ENCODE data around the gene UBE2M. TPM values are rescaled to one million over a fixed set of nuclear protein-coding genes. Genes with fewer than 3 reads are reported as not detected.
A peak's percentile ranks its signal among the peaks of the same experiment; 100 is the strongest.

The UBE2M gene
- total RNA-seq, 1 donor from 2014 or later: 69.4 TPM

DNA sequence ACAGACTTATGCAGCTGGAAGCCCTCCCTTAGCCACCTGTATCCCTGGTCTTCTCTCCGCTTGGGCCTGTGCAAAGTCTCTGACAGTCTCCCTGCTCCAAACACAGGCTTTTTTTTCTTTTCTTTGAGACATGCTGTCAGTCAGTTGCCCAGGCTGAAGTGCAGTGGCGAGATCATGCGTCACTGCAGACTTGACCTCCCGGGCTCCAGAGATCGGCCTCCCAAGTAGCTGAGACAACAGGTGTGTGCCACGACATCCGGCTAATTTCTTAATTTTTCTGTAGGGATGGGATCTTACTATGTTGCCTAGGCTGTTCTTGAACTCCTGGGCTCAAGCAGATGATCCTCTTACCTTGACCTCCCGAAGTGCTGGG lies 13.2 kb upstream of the UBE2M start:
- no peak for DNase-seq (ENCODE audit: low spot score)

DNA sequence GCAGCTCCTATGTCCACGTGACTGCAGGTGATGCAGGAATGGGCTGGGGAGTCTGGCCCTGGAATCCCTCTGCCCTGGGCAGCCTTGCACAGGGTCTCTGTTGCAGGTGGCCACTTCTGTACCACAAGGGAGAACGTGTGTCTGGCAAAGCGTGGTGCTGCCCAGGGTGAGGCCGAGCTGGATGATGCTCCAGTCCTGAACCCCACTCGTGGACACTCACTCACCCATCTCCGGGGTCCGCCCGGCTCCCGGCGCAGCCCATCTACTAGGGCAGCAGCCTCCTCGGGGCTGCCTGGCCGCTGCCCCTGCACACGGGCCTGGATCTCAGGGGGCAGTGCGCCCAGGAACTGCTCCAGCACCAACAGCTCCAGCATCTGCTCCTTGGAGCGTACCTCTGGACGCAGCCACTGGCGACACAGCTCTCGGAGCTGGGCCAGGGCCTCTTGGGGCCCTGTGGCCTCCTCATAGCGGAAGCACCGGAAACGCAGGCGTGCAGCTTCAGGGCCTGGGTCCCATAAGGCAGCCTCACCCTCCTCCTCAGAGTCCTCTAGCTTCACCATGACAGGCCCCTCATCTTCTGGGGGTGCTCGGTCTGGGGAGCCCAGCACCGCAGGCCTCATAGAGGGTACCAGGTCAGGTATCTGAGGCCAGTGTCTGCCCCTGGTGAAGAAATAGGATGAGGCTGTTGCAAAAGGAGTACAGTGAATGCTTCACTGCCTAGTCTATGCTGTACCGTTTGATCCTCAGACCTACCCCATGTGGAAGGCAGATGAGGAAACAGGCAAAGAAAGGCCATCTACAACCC lies 12.6 kb upstream of the UBE2M start:
- DNase-seq (ENCODE audit: low spot score): no peak

DNA sequence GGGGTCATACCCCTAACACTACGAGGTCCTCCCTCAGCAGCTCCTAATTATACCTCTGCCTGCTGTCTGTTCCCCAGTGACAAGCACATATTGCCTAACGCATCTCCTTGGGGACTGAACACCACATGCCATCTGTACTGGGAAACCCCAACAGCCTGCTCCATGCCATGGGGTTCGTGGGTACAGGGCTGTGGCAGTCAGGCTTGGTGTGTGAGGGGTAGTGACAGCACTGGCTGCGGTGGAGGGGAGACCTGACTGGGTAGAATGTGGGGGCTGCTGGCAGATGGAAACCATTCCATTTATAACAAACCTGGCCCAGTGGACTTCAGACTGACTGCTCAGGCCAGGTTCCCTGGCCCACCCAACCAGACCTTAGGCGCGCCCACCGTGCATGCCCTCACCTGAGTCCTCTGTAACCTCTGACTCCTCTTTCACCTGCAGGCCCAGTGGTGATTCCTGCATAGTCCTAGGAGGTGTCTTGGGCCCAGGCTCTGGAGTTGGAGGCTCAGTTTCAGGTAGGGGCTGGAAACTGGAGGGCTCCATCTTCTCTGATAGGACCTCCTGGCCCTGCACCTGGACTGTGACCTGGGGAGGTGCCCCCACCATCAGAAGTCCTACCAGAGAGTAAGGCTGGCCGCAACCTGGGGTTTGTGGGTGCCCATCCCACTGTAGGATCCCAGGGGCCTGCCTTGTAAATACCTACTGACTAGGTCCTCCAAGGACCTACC lies 11.7 kb upstream of the UBE2M start:
- DNase-seq (ENCODE audit: low spot score): no peak

DNA sequence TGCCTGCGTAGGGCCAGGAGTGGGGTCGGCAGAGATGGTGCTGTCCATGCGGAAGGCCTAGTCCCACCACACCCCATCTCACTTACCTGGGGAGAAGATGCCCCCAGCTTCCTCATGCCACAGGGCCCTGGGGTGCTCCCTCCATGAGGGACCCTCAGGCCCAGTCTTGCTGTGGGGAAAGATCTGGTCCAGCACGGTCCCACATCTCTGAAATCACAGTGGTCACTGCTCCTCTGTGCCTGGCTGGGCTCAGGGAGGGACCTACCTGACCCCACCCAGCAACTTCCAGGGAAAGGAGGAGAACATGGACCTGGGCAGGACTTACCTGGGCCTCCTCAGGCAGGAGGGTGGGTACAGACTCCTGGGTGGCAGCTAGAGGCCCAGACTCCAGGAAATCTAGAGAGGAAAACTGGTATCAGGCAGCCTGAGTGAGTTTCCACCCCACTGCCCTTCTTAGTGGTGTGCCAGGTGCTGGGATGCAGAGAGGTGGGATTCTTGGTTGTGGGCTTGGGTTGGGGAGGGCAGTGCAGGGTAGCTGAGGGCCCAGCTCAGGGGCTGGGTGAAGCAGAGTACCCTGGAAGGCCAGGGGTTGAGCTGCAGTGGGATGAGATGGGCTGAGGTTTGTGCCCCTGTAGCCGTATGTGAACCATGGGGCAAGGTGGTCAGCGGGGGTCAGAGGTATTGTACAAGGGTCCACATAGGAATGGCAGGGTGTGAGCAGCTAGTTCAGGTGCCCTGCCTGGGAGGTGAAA lies 11.0 kb upstream of the UBE2M start:
- DNase-seq (ENCODE audit: low spot score): no peak

DNA sequence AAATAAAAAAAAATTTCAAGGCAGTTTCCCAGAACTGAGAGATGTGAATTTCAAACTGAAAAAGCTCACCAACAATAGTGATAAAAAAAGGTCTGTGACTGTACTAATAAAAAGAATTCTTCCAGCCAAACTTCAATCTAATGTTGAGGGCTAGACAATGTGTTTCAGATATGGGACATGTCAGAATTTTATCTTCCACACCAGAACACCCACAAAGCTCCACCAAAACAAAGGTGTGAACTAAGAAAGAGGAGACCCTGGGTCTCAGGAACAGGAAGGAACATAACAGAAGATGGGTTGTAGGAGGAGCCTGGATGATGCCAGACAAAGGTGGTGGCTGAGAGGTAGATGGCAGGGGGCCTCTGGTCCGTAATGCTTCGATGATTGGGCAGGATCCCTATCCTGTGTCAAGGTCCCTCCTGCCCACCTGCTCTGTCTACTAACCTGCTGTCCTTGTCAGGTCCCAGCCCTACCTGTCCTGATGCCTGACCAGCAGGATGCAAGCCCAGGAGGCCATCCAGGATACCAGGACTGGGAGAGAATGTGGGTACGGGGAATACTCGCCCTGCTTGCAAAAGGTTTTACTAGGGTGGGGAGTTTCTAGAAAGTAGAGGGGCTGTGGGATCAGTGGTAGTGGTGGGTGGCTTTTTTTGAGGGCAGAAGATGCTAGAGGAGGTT lies 10.2 kb upstream of the UBE2M start:
- DNase-seq (ENCODE audit: low spot score): no peak

DNA sequence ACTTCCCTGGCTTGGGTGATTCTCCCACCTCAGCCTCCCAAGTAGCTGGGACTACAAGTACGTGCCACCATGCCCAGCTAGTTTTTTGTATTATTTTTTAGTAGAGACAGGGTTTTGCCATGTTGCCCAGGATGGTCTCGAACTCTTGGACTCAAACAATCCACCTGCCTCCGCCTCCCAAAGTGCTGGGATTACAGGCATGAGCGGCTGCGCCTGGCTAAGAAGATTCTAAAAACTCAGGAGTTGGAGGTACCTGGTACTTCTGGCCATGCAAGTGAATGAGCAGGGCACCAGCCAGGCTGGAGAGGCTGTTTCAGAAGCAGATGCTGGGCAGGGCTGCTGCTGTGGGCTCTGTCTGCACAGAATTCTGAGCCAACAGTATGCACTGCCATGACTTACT lies 8.6 kb upstream of the UBE2M start:
- no peak for DNase-seq (ENCODE audit: low spot score)

DNA sequence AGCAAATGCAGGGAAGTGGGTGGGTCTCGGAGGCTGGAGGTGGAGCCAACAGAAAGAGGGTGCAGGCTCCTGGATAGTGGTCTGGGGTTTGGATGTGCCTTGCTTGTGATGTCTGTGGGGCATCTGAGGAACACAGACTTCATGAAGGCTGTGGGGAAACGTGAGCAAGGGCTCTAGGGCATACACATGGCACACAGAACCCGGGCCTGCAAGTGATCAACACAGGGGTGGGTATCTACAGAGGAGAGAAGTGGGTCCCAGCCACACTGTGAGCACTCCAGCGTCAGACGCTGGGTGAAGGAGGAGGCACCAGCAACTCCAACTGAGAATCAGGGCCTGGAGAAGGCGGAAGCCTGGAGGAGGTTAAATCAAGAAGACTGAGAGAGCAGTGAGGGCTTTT lies 5.4 kb upstream of the UBE2M start:
- no peak for DNase-seq (ENCODE audit: low spot score)

DNA sequence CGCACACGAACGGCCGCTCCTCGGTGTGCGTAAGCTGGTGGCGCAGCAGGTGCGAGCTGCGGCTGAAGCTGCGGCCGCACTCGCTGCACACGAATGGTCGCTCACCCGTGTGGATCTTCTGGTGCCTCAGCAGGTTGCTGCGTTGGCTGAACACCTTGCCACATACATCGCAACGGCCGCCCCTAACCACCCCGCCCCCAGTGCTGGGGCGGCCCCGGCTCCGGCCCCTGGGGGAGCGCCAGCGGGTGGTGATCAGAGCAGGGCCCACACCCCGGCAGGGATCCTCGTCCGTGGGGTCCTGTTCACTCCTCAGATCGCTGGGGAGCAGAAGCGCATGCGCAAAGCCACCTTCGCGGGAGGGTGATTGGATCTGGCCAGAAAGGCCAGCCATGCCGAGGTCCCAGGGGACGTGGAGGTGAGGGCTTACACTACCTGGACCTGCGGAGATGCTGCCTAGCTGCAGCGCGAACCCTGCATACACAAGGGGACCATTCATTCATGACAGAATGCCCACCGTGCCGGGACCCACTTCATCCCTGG lies 4.7 kb upstream of the UBE2M start:
- no peak for DNase-seq (ENCODE audit: low spot score)

DNA sequence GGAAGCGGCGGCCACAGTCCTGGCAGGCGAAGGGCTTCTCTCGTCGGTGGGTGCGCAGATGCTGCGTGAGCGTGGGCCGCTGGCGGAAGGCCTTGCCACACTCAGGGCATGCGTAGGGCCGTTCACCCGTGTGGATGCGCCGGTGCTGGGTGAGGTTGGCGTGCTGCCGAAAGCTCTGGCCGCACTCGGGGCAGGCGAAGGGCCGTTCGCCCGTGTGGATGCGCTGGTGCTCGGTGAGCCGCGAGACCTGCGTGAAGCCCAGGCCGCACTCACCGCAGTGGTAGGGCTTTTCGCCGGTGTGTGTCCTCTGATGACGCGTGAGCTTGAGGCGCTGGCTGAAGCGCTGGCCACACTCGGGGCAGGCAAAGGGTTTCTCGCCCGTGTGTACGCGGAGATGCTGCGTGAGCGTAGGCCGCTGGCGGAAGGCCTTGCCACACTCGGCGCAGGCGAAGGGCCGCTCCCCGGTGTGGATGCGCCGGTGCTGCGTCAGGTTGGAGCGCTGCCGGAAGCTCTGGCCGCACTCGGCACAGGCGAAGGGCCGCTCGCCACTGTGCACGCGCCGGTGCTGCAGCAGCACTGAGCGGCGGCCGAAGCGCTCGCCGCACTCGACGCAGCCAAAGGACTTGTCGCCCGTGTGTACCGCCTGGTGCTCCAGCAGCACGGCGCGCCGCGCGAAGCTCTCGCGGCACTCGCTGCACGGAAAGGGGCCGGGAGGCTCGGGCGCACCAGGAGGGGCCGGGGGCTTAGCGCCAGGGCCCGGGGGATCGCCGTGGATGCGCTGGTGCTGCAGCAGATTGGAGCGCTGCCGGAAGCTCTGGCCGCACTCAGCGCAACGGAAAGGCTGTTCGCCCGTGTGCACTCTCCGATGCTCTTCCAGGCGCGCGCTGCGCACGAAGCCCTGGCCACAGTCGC lies 4.0 kb upstream of the UBE2M start:
- no peak for DNase-seq (ENCODE audit: low spot score)

DNA sequence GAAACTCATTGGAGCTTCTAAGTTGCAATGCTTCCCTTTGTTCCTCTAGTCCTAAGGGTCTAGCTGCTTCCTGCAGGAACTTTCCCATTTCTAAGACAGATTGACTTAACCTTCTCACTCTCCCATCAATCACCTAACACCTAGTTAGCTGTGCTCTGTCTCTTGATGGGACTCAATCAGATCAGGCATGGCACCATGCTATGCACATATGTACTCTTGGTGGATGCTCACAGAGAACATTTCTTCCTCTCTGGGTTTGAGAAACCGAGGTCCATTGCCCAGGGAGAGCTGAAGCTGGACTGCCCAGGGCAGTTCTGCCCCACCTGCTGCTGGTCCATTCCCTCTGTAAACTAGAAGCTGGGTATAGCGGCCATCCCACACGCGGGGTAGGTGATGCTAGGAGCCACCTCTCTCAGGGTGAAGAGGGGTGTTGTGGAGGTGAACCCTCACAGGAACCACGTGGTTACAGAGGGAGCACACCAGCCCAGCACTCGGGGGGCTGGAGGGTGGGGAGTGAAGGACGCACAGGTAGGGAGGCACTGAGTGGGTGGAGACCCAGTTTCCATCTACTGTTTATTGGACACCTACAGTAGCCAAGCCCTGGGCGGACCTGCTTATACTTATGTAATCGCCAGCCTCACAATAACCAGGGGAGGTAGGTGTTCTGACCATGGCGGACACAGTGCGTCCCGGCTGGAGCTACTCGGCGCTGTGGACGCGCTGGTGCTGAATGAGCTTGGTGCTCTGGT lies 3.1 kb upstream of the UBE2M start:
- no peak for DNase-seq (ENCODE audit: low spot score)

DNA sequence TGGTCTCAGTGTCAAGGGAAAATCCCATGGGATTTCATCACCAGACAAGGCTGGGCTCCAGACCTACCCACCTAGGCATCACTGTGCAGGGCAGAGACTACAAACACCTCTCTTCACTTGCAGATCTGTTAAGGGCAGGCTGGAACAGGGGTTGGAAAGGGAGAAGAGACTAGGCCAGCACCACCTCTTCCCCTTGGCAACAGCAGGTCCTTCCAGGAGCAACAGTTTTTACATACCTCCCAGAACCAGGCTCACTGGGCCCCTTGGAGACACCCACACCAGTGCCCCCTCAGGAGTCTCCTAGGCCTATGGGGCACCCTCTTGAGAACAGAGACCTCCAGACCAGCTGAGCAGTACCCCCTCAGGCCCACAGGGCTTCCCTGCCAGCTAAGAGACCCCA lies 2.5 kb upstream of the UBE2M start:
- DNase-seq (ENCODE audit: low spot score): no peak

DNA sequence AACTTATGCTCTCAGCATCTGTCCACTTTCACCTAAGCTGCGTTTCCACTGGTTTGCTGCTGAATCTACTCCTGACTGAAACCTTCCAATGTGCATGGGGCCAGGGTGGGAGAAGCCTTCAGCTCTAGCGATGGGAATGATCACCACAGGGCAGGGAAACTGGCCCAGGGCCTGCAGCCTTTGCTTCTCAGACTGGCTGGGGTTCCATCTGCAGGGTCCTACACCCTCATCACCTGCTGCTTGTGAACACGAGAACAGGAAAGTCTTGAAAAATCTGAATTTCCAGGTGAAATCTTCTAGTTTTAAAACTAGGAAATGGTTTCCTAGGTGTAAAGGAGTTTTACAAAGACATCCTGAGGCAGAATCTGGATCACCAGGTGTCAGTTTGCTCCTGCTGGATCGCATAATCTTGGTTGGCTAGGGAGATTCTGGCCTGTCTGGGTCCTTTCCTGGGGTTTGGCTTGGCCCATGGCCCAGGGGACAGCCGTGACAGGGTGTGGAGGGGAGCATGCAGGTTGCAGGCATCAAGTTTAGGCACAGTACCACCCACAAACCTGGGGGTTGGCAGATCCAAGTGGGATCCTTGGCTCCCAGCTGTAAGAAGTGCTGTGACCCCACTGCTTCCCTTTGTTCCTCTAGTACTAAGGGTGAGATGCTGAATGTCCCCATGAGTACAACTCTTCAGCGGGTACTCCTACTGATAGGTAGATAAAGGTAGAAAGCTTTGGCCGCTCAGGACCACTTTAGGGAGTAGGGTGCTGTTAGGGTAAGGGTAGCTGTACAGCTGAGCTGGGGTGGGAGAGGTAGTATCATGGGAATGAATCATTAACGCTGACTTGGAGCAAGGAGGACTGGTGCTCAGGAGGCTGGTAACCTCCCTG lies 1.8 kb upstream of the UBE2M start:
- no peak for DNase-seq (ENCODE audit: low spot score)

DNA sequence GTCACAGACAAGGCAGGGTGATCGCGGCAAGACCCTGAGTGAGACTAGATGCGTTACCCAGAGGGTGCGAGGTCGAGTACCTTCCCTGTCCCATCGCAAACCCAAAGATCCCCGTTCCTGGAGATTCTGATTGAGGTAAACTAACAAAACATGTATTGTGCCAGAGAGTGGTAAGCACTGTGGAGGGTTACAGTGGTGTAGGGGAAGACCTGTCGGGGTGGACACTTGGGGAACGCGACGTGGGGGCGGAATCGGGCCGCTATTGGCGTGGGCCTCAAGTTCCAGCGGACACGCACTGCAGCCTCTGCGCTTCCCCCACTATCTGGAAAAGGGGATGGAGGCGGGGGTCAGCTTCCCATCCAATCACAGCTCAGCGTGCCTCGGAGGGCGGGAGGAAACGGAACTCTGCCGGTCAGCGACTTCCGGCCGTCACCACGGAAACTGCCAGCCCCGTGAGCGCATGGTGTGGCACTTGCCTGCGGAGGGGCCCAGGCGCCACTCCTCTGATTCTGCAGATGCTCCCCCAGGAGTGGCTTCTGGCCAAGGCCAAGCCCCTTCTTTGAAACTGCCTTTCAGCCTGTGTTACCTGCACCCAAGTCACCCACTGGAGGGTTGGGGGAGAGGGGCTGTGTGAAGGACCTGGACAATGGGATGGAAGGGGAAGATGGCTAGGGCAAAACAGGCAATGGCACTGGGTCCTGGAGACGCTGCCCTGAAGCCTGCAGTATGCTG lies 1.0 kb upstream of the UBE2M start:
- DNase-seq (ENCODE audit: low spot score): peak; percentile 97

DNA sequence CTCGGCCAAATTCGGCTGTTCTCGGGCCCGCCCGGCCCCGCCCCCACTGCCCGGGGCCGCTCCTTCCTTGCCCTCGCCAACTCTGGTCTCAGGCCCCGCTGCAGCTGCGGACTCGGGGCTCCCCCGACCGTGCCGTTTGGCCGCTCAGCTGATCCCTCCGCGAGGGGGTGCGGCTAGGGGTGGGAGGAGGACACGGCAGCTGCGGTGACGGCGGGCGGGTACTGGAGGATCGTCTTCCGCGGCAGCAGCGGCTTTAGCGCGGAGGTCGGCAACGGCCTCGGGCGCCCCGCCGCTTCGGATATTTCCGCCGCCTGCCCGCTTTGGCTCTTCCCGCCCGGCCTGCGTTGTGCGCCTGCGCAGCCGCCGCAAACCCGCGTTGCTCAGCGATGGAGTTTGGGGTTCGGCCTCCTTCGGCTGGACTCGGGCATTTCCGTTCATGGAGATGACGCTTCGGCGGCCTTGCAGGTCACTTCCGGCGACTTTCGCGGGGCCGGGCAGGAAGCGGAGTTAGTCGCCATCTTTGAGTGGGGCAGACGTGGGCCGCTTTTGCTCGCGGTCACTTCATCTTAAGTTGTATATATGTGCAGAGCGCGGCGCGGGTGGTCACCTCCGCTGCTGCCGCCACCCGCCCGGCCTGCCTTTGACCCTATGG lies 338 bp upstream of the UBE2M start:
- DNase-seq (ENCODE audit: low spot score): peak; percentile 100

DNA sequence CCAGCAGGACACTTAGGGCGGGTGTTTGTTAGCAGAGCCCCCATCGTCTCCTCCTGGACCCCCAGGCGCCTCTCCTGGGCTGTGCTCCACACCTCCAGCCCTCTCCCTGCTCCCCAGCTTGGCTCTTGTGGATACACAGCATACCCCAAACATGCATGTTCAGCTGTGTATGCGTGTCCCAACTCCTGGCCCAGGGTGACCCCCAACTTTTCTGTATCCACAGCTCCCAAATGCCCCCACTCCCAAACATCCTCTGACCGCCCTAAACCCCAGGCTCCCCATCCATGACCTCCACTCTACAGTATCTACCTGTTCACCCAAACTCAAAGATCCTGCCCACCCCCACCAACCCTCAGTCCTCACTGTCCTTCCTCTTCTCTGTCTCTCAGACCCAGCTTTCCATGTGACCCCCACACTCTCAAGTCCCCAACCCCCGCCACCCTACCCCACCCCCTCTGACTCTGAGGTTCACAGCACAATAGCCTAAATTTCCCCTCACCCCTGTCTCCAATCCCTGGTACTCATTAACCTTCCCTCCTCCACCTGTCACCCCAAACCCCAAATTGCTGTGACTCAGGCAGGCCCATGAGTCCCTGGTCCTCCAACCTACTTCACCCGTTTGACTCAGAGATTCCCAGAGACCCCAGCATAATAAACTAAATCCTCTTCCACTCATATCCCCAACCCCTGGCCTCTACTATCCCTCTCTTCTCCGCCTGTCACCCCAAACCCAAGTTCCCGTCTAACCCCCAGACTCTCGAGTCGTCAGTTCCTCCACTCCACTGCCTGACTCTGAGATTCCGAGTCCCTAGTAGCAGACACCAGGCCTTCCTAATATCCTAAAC lies 968 bp downstream of the UBE2M start:
- no peak for DNase-seq (ENCODE audit: low spot score)

DNA sequence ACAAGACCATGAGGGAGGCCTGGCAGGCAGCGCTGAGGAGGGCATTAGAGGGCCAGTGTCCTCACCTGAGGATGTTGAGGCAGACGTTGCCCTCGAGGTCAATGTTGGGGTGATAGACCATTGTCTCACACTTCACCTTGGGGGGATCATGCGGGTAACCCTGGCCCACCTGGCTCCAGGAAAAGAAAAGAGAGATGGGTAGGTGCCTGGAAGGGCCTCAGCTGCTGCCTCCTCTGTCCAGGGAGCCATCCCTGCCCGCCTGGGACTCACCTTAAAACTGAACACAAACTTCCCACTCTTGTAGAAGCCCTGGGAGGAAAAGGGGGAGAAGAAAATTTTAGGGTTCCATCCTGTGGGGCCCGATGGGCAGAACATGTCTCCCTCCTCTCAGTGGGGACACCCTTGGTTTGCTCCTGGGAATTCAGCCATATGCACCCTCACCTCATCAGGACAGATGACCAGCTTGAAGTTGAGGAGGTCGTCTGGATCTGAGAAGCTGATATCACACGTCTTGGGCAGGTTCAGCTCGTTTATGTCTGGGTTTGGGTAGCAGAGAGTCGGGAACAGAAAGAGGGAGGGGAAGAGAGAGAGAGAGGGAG lies 1.7 kb downstream of the UBE2M start:
- no peak for DNase-seq (ENCODE audit: low spot score)
